ENCODE data around the gene MMP14. TPM values are rescaled to one million over a fixed set of nuclear protein-coding genes. Genes with fewer than 3 reads are reported as not detected.

MMP14 gene
- total RNA-seq, 1 experiment from 2014 or later: 98.7 TPM

GRCh38 chr14:22875003-22875747, 38.8 kb downstream of the MMP14 start:
- no peaks in the 10 kb centered on the region for H3K27me3 ChIP-seq
- H3K4me1 ChIP-seq: peaks cover 4% of the 10 kb centered on the region
- no peak for DNase-seq
- H3K9me3 ChIP-seq (replicated peaks): no peaks in the 10 kb centered on the region
- H3K27ac ChIP-seq: no peak overlapping the region
- no peak overlapping the region for H3K4me3 ChIP-seq
- no peaks in the 10 kb centered on the region for H3K36me3 ChIP-seq

GRCh38 chr14:22875748-22876319, 39.4 kb downstream of the MMP14 start:
- no peak for DNase-seq
- H3K9me3 ChIP-seq (replicated peaks): no peaks in the 10 kb centered on the region
- peaks cover under 1% of the 10 kb centered on the region for H3K4me1 ChIP-seq
- H3K27ac ChIP-seq: no peak overlapping the region
- H3K27me3 ChIP-seq: no peaks in the 10 kb centered on the region
- H3K36me3 ChIP-seq: no peaks in the 10 kb centered on the region
- no peak overlapping the region for H3K4me3 ChIP-seq

- H3K27ac ChIP-seq: no peak overlapping the region
- H3K27me3 ChIP-seq: no peaks in the 10 kb centered on the region
- H3K4me1 ChIP-seq: no peaks in the 10 kb centered on the region; the same call in none of the 2 replicates
- DNase-seq: no peak
- H3K36me3 ChIP-seq: no peaks in the 10 kb centered on the region
- H3K9me3 ChIP-seq (replicated peaks): no peaks in the 10 kb centered on the region
- H3K4me3 ChIP-seq: no peak overlapping the region
Observed at GRCh38 chr14:22877000-22877501, 40.7 kb downstream of the MMP14 start.

GRCh38 chr14:22878271-22879246, 42.2 kb downstream of the MMP14 start:
- H3K4me1 ChIP-seq: peaks cover 4% of the 10 kb centered on the region
- H3K27ac ChIP-seq: no peak overlapping the region
- peak; percentile 28 to 32 for DNase-seq
- no peak overlapping the region for H3K4me3 ChIP-seq
- H3K27me3 ChIP-seq: no peaks in the 10 kb centered on the region
- no peaks in the 10 kb centered on the region for H3K36me3 ChIP-seq
- H3K9me3 ChIP-seq (replicated peaks): no peaks in the 10 kb centered on the region

- Histone ChIP-seq H3K4me3 (no peak overlapping the region), H3K36me3 (no peaks in the 10 kb centered on the region), H3K4me1 (peaks cover 4% of the 10 kb centered on the region), H3K9me3 (replicated peaks) (no peaks in the 10 kb centered on the region), H3K27ac (no peak overlapping the region), H3K27me3 (no peaks in the 10 kb centered on the region)
- no peak for DNase-seq
Observed at GRCh38 chr14:22882064-22882463, 45.7 kb downstream of the MMP14 start.

- no peak overlapping the region for H3K4me3 ChIP-seq
- H3K27me3 ChIP-seq: no peaks in the 10 kb centered on the region
- H3K9me3 ChIP-seq (replicated peaks): no peaks in the 10 kb centered on the region
- peaks cover 4% of the 10 kb centered on the region for H3K4me1 ChIP-seq
- peak; percentile 54 to 60 for DNase-seq
- H3K36me3 ChIP-seq: no peaks in the 10 kb centered on the region
- no peak overlapping the region for H3K27ac ChIP-seq
Observed at GRCh38 chr14:22882529-22883172, 46.3 kb downstream of the MMP14 start.

- peaks cover 4% of the 10 kb centered on the region for H3K4me1 ChIP-seq
- peak in 1 of 2 experiments; percentile 29 for DNase-seq
- no peaks in the 10 kb centered on the region for H3K36me3 ChIP-seq
- no peak within 1 kb of the TSS for H3K4me3 ChIP-seq
- no peaks in the 10 kb centered on the region for H3K9me3 ChIP-seq (replicated peaks)
- H3K27ac ChIP-seq: no peak within 1 kb of the TSS
- no peaks in the 10 kb centered on the region for H3K27me3 ChIP-seq
Observed at GRCh38 chr14:22883173-22883976, 47.0 kb downstream of the MMP14 start, which contains the start of gene REM2. REM2 (plus strand) TSS chr14:22883222; CDS start chr14:22883288, 66 bp downstream.

- Histone ChIP-seq H3K9me3 (replicated peaks) (no peaks in the 10 kb centered on the region), H3K4me1 (peaks cover 4% of the 10 kb centered on the region; the same call in 1 of the 2 replicates)
Observed at GRCh38 chr14:22884076-22884737, 47.8 kb downstream of the MMP14 start.

GRCh38 chr14:22884738-22885523, 48.5 kb downstream of the MMP14 start:
- no peak for DNase-seq
- no peaks in the 10 kb centered on the region for H3K9me3 ChIP-seq (replicated peaks)
- no peaks in the 10 kb centered on the region for H3K27me3 ChIP-seq
- no peak overlapping the region for H3K4me3 ChIP-seq
- H3K4me1 ChIP-seq: peaks cover 4% of the 10 kb centered on the region; the same call in 1 of the 2 replicates
- no peaks in the 10 kb centered on the region for H3K36me3 ChIP-seq
- no peak overlapping the region for H3K27ac ChIP-seq

More at GRCh38 chr14:22884076-22884737, 47.8 kb downstream of the MMP14 start:
- no peak overlapping the region for H3K4me3 ChIP-seq
- H3K36me3 ChIP-seq: no peaks in the 10 kb centered on the region
- DNase-seq: no peak
- H3K27me3 ChIP-seq: no peaks in the 10 kb centered on the region
- no peak overlapping the region for H3K27ac ChIP-seq

GRCh38 chr14:22885975-22886374, 49.6 kb downstream of the MMP14 start:
- Histone ChIP-seq H3K36me3 (no peaks in the 10 kb centered on the region), H3K4me1 (peaks cover 4% of the 10 kb centered on the region; the same call in 1 of the 2 replicates), H3K27ac (no peak overlapping the region), H3K9me3 (replicated peaks) (no peaks in the 10 kb centered on the region), H3K4me3 (no peak overlapping the region), H3K27me3 (no peaks in the 10 kb centered on the region)
- DNase-seq: no peak

GRCh38 chr14:22886500-22887259, 50.3 kb downstream of the MMP14 start:
- DNase-seq: no peak
- no peak overlapping the region for H3K27ac ChIP-seq
- no peaks in the 10 kb centered on the region for H3K9me3 ChIP-seq (replicated peaks)
- no peaks in the 10 kb centered on the region for H3K36me3 ChIP-seq
- no peaks in the 10 kb centered on the region for H3K27me3 ChIP-seq
- H3K4me3 ChIP-seq: no peak overlapping the region
- peaks cover 4% of the 10 kb centered on the region; the same call in 1 of the 2 replicates for H3K4me1 ChIP-seq

Data from SJCRH30 (cell line).